Measurements from ENCODE around the gene CELF2.

CELF2 gene

GRCh38 chr10:11284291-11285085 is 266.8 kb downstream of the CELF2 start:
- H3K4me3 ChIP-seq (ENCODE audit: low read depth, low read length): no peak overlapping the region
- TF ChIP-seq MYC (IDR thresholded peaks at IDR 0.05; ENCODE audit: low read depth, low read length) (no peak), CTCF (IDR thresholded peaks at IDR 0.05; ENCODE audit: low read depth, low read length) (no peak), POLR2A (IDR thresholded peaks at IDR 0.05; ENCODE audit: extremely low read depth, insufficient read length) (no peak), MAX (IDR thresholded peaks at IDR 0.05; ENCODE audit: low read depth, low read length) (no peak)
- no peak for DNase-seq (ENCODE audit: low read depth)

GRCh38 chr10:11285171-11285570 is 267.5 kb downstream of the CELF2 start:
- no peak for TF ChIP-seq CTCF (IDR thresholded peaks at IDR 0.05; ENCODE audit: low read depth, low read length)
- no peak for TF ChIP-seq MAX (IDR thresholded peaks at IDR 0.05; ENCODE audit: low read depth, low read length)
- no peak for TF ChIP-seq MYC (IDR thresholded peaks at IDR 0.05; ENCODE audit: low read depth, low read length)
- TF ChIP-seq POLR2A (IDR thresholded peaks at IDR 0.05; ENCODE audit: extremely low read depth, insufficient read length): no peak
- no peak for DNase-seq (ENCODE audit: low read depth)

GRCh38 chr10:11286261-11286852 is 268.7 kb downstream of the CELF2 start:
- H3K4me3 ChIP-seq (ENCODE audit: low read depth, low read length): no peak overlapping the region
- no peak for TF ChIP-seq MAX (IDR thresholded peaks at IDR 0.05; ENCODE audit: low read depth, low read length)
- TF ChIP-seq POLR2A (IDR thresholded peaks at IDR 0.05; ENCODE audit: extremely low read depth, insufficient read length): no peak
- TF ChIP-seq MYC (IDR thresholded peaks at IDR 0.05; ENCODE audit: low read depth, low read length): no peak
- no peak for TF ChIP-seq CTCF (IDR thresholded peaks at IDR 0.05; ENCODE audit: low read depth, low read length)
- DNase-seq (ENCODE audit: low read depth): no peak

More at GRCh38 chr10:11285171-11285570, 267.5 kb downstream of the CELF2 start:
- no peak overlapping the region for H3K4me3 ChIP-seq (ENCODE audit: low read depth, low read length)

GRCh38 chr10:11288302-11288701 is 270.6 kb downstream of the CELF2 start:
- H3K4me3 ChIP-seq (ENCODE audit: low read depth, low read length): no peak overlapping the region
- TF ChIP-seq MAX (IDR thresholded peaks at IDR 0.05; ENCODE audit: low read depth, low read length): no peak
- no peak for TF ChIP-seq MYC (IDR thresholded peaks at IDR 0.05; ENCODE audit: low read depth, low read length)
- no peak for TF ChIP-seq POLR2A (IDR thresholded peaks at IDR 0.05; ENCODE audit: extremely low read depth, insufficient read length)
- no peak for TF ChIP-seq CTCF (IDR thresholded peaks at IDR 0.05; ENCODE audit: low read depth, low read length)
- DNase-seq (ENCODE audit: low read depth): no peak

- no peak overlapping the region for H3K4me3 ChIP-seq (ENCODE audit: low read depth, low read length)
- no peak for DNase-seq (ENCODE audit: low read depth)
- TF ChIP-seq MAX (IDR thresholded peaks at IDR 0.05; ENCODE audit: low read depth, low read length) (no peak), MYC (IDR thresholded peaks at IDR 0.05; ENCODE audit: low read depth, low read length) (no peak), CTCF (IDR thresholded peaks at IDR 0.05; ENCODE audit: low read depth, low read length) (no peak), POLR2A (IDR thresholded peaks at IDR 0.05; ENCODE audit: extremely low read depth, insufficient read length) (no peak)
Observed at GRCh38 chr10:11290156-11290890, 272.7 kb downstream of the CELF2 start.

Data from NB4 (cell line).